CD4-positive, alpha-beta T cell treated with Interleukin-21 for 1 hour (primary cell): ENCODE measurements around the gene GNAS.

Experiments used
- DNase-seq: peaks from one replicate; pipeline ENCODE4 v3.0.0-alpha.2; 2020

The GNAS gene

DNA sequence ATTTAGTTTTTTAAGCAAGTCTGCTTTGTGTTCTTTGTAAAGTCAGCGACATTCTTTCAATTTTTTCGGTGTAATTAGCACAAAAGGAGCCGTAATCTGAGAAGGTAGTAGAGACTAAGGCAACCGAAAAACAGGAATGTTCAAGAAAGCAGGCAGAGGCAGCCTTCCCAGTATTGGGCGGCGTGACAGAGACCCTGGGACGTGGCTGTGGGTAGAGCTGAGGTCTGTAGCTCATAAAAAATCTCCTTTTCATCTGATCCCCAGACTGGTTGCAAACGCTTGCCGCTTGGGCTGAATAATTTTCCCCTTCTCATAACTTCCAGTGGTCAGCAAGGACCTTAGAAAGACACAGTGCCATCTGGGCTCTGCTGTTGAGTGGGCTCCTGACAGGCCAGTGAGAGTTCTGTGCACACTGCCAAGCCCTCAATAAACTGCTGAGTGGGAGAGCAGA lies 30.8 kb downstream of the GNAS start:
- DNase-seq: no peak

- no peak for DNase-seq
Measured at GRCh38 chr20:58884966-58885365, 32.5 kb downstream of the GNAS start.

DNA sequence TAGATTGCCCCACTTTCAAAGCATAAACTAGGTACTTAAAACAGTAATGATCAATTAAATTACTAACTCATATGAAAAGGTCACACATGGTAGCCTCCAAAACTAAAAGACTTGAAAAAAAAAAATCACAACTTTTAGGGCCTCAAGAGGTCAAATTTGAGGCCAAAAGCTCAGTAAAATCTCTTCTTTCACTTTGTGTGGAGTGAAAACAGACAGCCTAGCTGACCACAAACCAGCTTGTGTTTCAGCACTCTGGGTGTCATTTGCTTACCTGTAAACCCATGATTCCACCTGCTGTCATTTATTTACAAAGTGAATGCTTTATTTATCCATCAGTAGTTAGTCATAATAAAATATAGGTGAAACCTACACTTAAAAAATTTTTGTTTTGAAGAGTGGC lies 34.0 kb downstream of the GNAS start:
- no peak for DNase-seq

DNA sequence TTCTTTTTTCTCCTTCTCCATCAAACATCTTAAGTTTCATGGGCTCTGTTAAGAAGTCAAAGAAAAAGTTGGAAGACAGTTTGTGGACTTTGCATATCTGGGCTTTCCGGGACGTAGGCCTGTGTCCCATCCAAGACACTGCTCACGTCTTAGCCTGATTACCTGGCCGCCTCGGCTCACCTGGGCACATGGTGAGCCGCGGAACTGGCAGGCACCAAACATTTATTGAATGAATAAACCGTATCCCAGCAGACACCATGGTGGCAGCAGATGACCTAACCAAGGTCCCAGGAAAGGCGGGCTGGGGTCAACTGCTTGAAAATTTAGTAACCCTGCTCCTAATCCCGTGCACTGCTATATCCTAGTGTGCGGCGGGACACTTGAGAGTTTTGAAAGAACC lies 35.6 kb downstream of the GNAS start:
- DNase-seq: no peak

- DNase-seq: peak; percentile 89
Measured at GRCh38 chr20:58888521-58889333, 36.2 kb downstream of the GNAS start.

- DNase-seq: no peak
Measured at GRCh38 chr20:58889334-58889760, 36.8 kb downstream of the GNAS start.

GRCh38 chr20:58889798-58890517 lies 37.4 kb downstream of the GNAS start:
- DNase-seq: peak; percentile 62

GRCh38 chr20:58890518-58891085 lies 38.1 kb downstream of the GNAS start:
- peak; percentile 78 for DNase-seq

GRCh38 chr20:58891086-58891717 lies 38.7 kb downstream of the GNAS start:
- peak; percentile 84 for DNase-seq

DNA sequence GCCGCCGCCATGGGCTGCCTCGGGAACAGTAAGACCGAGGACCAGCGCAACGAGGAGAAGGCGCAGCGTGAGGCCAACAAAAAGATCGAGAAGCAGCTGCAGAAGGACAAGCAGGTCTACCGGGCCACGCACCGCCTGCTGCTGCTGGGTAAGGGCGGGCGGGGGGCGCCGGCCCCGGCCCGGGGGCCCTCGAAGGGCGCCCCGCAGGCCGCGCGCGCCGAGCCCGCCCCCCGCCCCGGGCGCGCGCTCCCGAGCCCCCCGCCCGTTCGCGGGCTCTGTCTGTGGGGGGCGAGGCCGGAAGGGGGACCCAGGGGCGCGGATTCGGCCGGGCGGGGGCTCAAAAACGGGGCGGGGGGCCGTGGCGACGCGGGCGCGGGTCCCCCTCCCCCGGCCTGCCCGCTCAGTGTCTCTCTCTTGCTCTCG lies 39.2 kb downstream of the GNAS start:
- peak; percentile 47 for DNase-seq

GRCh38 chr20:58892141-58892931 lies 39.8 kb downstream of the GNAS start:
- DNase-seq: peak; percentile 83

DNA sequence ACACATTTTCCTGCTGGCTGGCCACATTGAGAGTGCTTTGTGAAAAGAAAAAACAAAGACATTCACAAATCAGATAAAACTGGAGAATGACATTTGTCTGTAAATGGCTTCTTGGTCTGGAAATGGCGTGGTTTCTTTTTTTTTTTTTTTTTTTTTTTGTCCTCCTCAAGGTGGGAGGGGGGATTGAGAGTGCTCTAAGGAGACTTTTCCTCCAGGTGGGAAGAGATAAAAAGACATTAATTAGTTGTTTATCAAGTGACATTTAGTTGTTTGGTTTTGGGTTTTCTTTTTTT lies 40.4 kb downstream of the GNAS start:
- DNase-seq: no peak

DNA sequence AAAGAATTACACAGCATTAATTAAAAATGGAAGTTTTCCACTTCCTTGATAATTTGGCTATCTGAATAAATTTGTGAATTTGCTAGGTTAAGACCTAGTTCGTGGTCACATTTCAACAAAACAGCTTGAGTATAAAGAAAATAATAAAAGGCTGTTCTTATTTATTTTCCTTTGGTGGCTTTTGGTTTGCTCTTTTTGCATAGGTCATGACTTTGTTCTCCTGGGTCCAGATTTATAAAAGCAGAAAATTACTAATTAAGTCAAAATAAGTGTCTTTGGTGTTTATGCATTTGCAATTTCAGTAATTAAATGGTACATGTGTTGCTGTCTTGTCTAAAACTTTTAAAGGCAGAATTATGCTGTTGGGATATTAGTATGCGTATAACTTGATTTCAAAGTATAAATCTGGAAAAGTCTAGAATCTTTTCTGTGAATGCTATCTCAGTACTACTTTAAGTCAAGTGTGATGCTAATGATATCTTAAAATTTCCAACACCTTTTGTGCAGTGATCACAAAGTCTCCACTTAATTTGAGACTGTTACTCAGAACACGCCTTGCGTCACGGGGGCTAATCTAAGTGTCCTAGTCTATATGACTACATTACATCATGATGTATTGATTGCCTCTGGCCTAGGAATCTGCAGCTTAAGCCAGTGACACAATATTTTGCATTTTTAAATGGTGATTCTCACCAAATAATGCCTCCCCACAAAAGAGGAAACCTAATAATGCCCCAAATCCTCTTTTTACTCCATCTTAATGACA lies 41.0 kb downstream of the GNAS start:
- DNase-seq: peak; percentile 42

DNA sequence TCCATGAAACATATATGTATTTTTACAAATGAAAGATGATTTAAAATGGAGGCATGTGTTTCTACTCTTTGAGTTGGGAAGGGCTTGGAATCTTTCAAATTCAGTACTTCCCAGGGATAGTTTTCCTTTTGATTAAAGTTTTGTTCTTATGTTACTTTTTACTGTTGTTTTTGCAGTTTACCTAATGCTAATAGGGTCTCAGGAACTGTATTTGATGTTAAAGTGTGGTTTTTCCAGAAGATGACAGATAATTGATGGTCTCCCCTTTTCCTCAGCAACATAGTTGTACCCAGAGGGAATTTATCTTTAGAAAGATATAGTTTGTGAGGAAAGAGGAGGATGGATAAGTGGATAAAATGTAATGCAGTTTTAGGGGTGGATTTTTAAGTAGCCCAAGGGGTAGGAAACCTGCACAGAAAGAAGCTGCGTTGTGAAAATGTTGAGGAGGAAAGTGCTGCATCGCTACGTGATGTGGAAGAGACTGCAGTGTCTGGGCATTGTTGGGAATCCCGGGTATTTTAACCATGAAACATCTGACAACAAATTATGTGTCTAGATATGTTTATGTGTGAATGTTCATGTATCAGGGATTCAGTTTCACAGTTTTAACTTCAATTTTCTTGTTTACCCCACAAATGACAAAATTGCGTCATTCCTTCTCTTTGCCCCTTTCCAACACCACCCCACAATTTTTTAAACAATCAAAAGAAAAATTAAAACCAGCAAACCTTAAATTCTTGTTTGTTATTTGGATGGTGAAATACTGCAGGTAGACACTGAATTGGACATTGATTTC lies 42.3 kb downstream of the GNAS start:
- no peak for DNase-seq

GRCh38 chr20:58895448-58896180 lies 43.1 kb downstream of the GNAS start:
- DNase-seq: peak; percentile 39

GRCh38 chr20:58896820-58897219 lies 44.3 kb downstream of the GNAS start:
- no peak for DNase-seq

DNA sequence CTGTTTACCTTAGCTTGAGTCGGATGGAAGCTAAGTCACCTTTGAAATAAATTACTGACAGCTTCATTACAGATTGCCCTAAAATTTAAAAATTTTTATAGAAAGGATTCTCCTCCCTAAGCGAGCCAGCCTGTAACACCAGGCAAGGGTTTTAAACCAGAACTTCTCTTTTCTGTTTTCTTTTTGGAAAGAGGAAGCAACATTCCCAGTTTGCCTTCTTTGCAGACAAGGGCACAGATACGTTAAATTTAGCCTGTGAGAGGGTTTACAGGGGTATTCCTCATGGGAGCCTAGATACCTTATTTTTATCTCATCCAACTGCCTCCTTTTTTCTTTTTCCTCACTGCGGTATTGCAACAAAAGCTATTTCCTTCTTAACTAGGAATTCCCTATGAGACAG lies 45.0 kb downstream of the GNAS start:
- DNase-seq: no peak

- peak; percentile 17 for DNase-seq
Measured at GRCh38 chr20:58898629-58899408, 46.3 kb downstream of the GNAS start.

- DNase-seq: peak; percentile 24
Measured at GRCh38 chr20:58899512-58899911, 47.0 kb downstream of the GNAS start.
